ENCODE results near the gene CPNE8. TPM values are rescaled to one million over a fixed set of nuclear protein-coding genes. Genes with fewer than 3 reads are reported as not detected.
A peak's percentile ranks its signal among the peaks of the same experiment; 100 is the strongest.

Gene CPNE8
- total and polyA plus RNA-seq, 10 of the 15 experiments (the other 5 are each of a cell fraction or from before 2014, with no cell fraction given) = 11.3 to 38.4 (median 18.9) TPM

GRCh38 chr12:38904537-38905479 is 583 bp downstream of the CPNE8 start (continued):
- peak; percentile 72 for TF ChIP-seq ZBTB40 (IDR thresholded peaks at IDR 0.05; ENCODE audit: borderline replicate concordance)
- TF ChIP-seq MXI1 (IDR thresholded peaks at IDR 0.05; ENCODE audit: low read depth, low read length) = peak; percentile 88
- 0 out of 2 replicates have a peak, but pooled peaks have one; percentile 42 for TF ChIP-seq ZNF217 (IDR thresholded peaks at IDR 0.05)
- TF ChIP-seq IKZF1 (conservative IDR thresholded peaks at IDR 0.05) = peak; percentile 79
- TF ChIP-seq, protein P1, sequence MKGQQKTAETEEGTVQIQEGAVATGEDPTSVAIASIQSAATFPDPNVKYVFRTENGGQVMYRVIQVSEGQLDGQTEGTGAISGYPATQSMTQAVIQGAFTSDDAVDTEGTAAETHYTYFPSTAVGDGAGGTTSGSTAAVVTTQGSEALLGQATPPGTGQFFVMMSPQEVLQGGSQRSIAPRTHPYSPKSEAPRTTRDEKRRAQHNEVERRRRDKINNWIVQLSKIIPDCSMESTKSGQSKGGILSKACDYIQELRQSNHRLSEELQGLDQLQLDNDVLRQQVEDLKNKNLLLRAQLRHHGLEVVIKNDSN (IDR thresholded peaks at IDR 0.05; ENCODE audit: borderline replicate concordance, extremely low read length, insufficient read depth, low read depth, low read length) = no peak
- no peak for TF ChIP-seq ZNF384 (IDR thresholded peaks at IDR 0.05; ENCODE audit: borderline replicate concordance, low read depth, low read length)
- peak; percentile 82 for TF ChIP-seq SPI1 (IDR thresholded peaks at IDR 0.05; ENCODE audit: borderline replicate concordance, insufficient read depth, low read depth, low read length)
- no peak for TF ChIP-seq MTA3 (IDR thresholded peaks at IDR 0.05; ENCODE audit: borderline replicate concordance, low read length)
- 0 out of 3 replicates have a peak, but pooled peaks have one; percentile 10 for TF ChIP-seq POU2F2 (IDR thresholded peaks at IDR 0.05; ENCODE audit: borderline replicate concordance, low read depth, low read length)
- no peak for TF ChIP-seq MTA2 (IDR thresholded peaks at IDR 0.05; ENCODE audit: low read depth)
- no peak for TF ChIP-seq STAT1 (conservative IDR thresholded peaks at IDR 0.05)
- peak; percentile 7; the same call in 1 of the 2 replicates for TF ChIP-seq SMC3 (IDR thresholded peaks at IDR 0.05; ENCODE audit: borderline replicate concordance, low read length)
- peak; percentile 18; the same call in 1 of the 2 replicates for TF ChIP-seq SMARCA5 (IDR thresholded peaks at IDR 0.05)
- TF ChIP-seq SREBF1 (IDR thresholded peaks at IDR 0.05; ENCODE audit: low read length) = no peak
- peak; percentile 42; the same call in 1 of the 2 replicates for TF ChIP-seq TBL1XR1 (IDR thresholded peaks at IDR 0.05; ENCODE audit: low read depth, low read length)
- TF ChIP-seq, protein P2, sequence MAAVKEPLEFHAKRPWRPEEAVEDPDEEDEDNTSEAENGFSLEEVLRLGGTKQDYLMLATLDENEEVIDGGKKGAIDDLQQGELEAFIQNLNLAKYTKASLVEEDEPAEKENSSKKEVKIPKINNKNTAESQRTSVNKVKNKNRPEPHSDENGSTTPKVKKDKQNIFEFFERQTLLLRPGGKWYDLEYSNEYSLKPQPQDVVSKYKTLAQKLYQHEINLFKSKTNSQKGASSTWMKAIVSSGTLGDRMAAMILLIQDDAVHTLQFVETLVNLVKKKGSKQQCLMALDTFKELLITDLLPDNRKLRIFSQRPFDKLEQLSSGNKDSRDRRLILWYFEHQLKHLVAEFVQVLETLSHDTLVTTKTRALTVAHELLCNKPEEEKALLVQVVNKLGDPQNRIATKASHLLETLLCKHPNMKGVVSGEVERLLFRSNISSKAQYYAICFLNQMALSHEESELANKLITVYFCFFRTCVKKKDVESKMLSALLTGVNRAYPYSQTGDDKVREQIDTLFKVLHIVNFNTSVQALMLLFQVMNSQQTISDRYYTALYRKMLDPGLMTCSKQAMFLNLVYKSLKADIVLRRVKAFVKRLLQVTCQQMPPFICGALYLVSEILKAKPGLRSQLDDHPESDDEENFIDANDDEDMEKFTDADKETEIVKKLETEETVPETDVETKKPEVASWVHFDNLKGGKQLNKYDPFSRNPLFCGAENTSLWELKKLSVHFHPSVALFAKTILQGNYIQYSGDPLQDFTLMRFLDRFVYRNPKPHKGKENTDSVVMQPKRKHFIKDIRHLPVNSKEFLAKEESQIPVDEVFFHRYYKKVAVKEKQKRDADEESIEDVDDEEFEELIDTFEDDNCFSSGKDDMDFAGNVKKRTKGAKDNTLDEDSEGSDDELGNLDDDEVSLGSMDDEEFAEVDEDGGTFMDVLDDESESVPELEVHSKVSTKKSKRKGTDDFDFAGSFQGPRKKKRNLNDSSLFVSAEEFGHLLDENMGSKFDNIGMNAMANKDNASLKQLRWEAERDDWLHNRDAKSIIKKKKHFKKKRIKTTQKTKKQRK (IDR thresholded peaks at IDR 0.05; ENCODE audit: low read depth, low read length) = no peak
